Liver (tissue), 9 donors: Measurements from ENCODE around the gene DNAJA2. TPM values are rescaled to one million over a fixed set of nuclear protein-coding genes. Genes with fewer than 3 reads are reported as not detected.

ENCODE experiments used
- DNase-seq: peaks from one replicate; pipeline ENCODE4 v3.0.0-alpha.2; 2017; ENCODE audit warnings: low spot score
- H3K27ac ChIP-seq, 2 donors: one replicate each; pipeline ENCODE4 v1.7.0; 2013; ENCODE audit warnings: inconsistent platforms in 2 of 2, low read length in 2 of 2, control low read depth in 1 of 2, low read depth in 1 of 2, mild to moderate bottlenecking in 1 of 2
- H3K27me3 ChIP-seq, 4 donors: one replicate each; pipeline versions ENCODE4 v1.6.1 to v1.7.0; 2013; ENCODE audit warnings: low read length in 3 of 4, inconsistent platforms in 1 of 4, mild to moderate bottlenecking in 1 of 4, moderate library complexity in 1 of 4; ENCODE audit not compliant: control insufficient read depth in 4 of 4, insufficient read depth in 4 of 4
- H3K36me3 ChIP-seq, 4 donors: one replicate each; pipeline versions ENCODE4 v1.6.1 to v1.7.0; 2013; ENCODE audit warnings: low read length in 3 of 4, mild to moderate bottlenecking in 3 of 4, low read depth in 1 of 4, moderate library complexity in 1 of 4; ENCODE audit not compliant: control insufficient read depth in 4 of 4, insufficient read depth in 3 of 4
- H3K4me1 ChIP-seq, 4 donors: one replicate each; pipeline versions ENCODE4 v1.6.1 to v1.7.0; 2013; ENCODE audit warnings: low read length in 3 of 4, mild to moderate bottlenecking in 3 of 4, moderate library complexity in 1 of 4; ENCODE audit not compliant: control insufficient read depth in 4 of 4, insufficient read depth in 4 of 4
- H3K4me3 ChIP-seq, 3 donors: one replicate each; pipeline versions ENCODE4 v1.6.1 to v1.7.0; 2013; ENCODE audit warnings: low read length in 3 of 3, control low read depth in 1 of 3, low read depth in 1 of 3, mild to moderate bottlenecking in 1 of 3
- H3K9ac ChIP-seq, 2 donors: one replicate each; pipeline ENCODE4 v1.7.0; 2013; ENCODE audit warnings: low read length in 2 of 2, mild to moderate bottlenecking in 2 of 2, moderate library complexity in 2 of 2, control low read depth in 1 of 2, low read depth in 1 of 2
- H3K9me3 ChIP-seq, 4 donors: one replicate each; pipeline versions ENCODE4 v1.6.1 to v1.7.0; 2013; ENCODE audit warnings: low read length in 3 of 4; ENCODE audit not compliant: control insufficient read depth in 4 of 4
- EGR1 ChIP-seq, 2 donors: IDR thresholded peaks; 2 replicates each; pipeline ENCODE4 v1.6.1; 2016 to 2018; ENCODE audit warnings: antibody characterized with exemption in 2 of 2, low read depth in 2 of 2
- FOXA1 ChIP-seq: IDR thresholded peaks from 2 replicates; pipeline ENCODE4 v1.6.1; 2016; ENCODE audit warnings: antibody characterized with exemption
- FOXA2 ChIP-seq: IDR thresholded peaks from 2 replicates; pipeline ENCODE4 v1.6.1; 2016; ENCODE audit warnings: antibody characterized with exemption
- GABPA ChIP-seq, 2 donors: IDR thresholded peaks in 1 of 2; conservative IDR thresholded peaks in 1 of 2; 2 replicates each; pipeline ENCODE4 v1.6.1; 2016; ENCODE audit warnings: antibody characterized with exemption in 2 of 2, mild to moderate bottlenecking in 1 of 2, moderate library complexity in 1 of 2
- HNF4A ChIP-seq, 2 donors: conservative IDR thresholded peaks; 2 replicates each; pipeline ENCODE4 v1.6.1; 2016; ENCODE audit warnings: antibody characterized with exemption in 2 of 2, mild to moderate bottlenecking in 2 of 2
- HNF4G ChIP-seq: IDR thresholded peaks from 2 replicates; pipeline ENCODE4 v1.6.1; 2016; ENCODE audit warnings: antibody characterized with exemption
- JUND ChIP-seq, 2 donors: IDR thresholded peaks; 2 replicates each; pipeline ENCODE4 v1.6.1; 2016; ENCODE audit warnings: antibody characterized with exemption in 2 of 2
- NR2F2 ChIP-seq: IDR thresholded peaks from 2 replicates; pipeline ENCODE4 v1.6.1; 2016; ENCODE audit warnings: antibody characterized with exemption
- RAD21 ChIP-seq, 2 donors: IDR thresholded peaks; 2 replicates each; pipeline ENCODE4 v1.6.1; 2016; ENCODE audit warnings: antibody characterized with exemption in 2 of 2, mild to moderate bottlenecking in 2 of 2
- REST ChIP-seq: IDR thresholded peaks from 2 replicates; pipeline ENCODE4 v1.6.1; 2016; ENCODE audit warnings: antibody characterized with exemption, mild to moderate bottlenecking
- RXRA ChIP-seq, 2 donors: IDR thresholded peaks; 2 replicates each; pipeline ENCODE4 v1.6.1; 2017 to 2018; ENCODE audit warnings: antibody characterized with exemption in 2 of 2, mild to moderate bottlenecking in 1 of 2
- SP1 ChIP-seq: IDR thresholded peaks from 2 replicates; pipeline ENCODE4 v1.6.1; 2018; ENCODE audit warnings: antibody characterized with exemption, mild to moderate bottlenecking
- TAF1 ChIP-seq: conservative IDR thresholded peaks from 2 replicates; pipeline ENCODE4 v1.6.1; 2016; ENCODE audit warnings: antibody characterized with exemption, mild to moderate bottlenecking
- YY1 ChIP-seq: IDR thresholded peaks from 2 replicates; pipeline ENCODE4 v1.6.1; 2016; ENCODE audit warnings: antibody characterized with exemption, mild to moderate bottlenecking
- WGBS: extraction: QIAGEN DNeasy Blood & Tissue Kit; methylation state at CpG from one replicate; pipeline ENCODE4 v1.1.7; 2013; 5-methylcytosine and 5-hydroxymethylcytosine counted together
- polyA plus RNA-seq, 2 donors: library from polyadenylated mRNA; stranded (reverse) in 1 of 2; unstranded in 1 of 2; fragments of 200-250 nt in 1 of 2; fragments of >200 nt in 1 of 2; fragmentation: Nextera tagmentation in 1 of 2; extraction: Ambion mirVana in 1 of 2; gene quantifications; one replicate each; pipeline versions ENCODE4 v1.2.1 to v1.2.3, GENCODE V29; 2013 to 2015
- total RNA-seq, 2 donors: library from RNA; depleted of rRNA; stranded (reverse); fragments of >200 nt; gene quantifications; one replicate each; pipeline ENCODE4 v1.2.3, GENCODE V29; 2014
- TF ChIP-seq, protein P1 (sequence below): IDR thresholded peaks from 2 replicates; pipeline ENCODE4 v1.6.1; 2016; ENCODE audit warnings: antibody characterized with exemption
- TF ChIP-seq, protein P2 (sequence below): fragments of 150-350 bp; IDR thresholded peaks from 2 replicates; pipeline ENCODE4 v1.5.1; 2017; ENCODE audit warnings: improper control_type of control experiment, low read depth, low read length; ENCODE audit not compliant: missing input control
- TF ChIP-seq, protein P3 (sequence below): IDR thresholded peaks from 2 replicates; pipeline ENCODE4 v1.6.1; 2016; ENCODE audit warnings: antibody characterized with exemption
- TF ChIP-seq, protein P4 (sequence below): IDR thresholded peaks from 2 replicates; pipeline ENCODE4 v1.6.1; 2016; ENCODE audit warnings: antibody characterized with exemption
- donor health status: healthy.
- donor health status: healthy.
- donor health status: healthy.
- donor health status: healthy.
- donor health status: healthy.

DNAJA2 gene
- total and polyA plus RNA-seq, 4 donors, result 22.7 to 32.8 (median 25.5) TPM

DNA sequence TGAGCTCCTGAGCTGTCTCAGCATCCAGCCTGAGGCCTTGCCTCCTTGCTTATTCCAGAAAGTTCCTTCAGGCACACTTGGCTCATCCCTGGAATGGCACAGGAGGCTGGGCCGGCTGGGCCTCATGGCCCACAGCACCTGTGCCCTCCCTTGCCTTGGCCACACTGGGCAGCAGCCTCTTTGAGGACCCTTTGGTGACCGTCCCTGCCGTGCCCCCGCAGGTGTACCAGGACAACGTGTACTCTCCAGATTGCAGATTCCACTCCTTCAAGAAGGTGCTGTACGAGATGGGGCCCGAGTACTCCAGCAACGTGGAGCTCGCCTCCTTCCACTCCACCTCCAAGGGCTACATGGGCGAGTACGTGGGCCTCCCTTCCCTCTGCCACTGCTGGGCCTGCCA, 55.1 kb downstream of the DNAJA2 start:
- Histone ChIP-seq H3K4me3 (no peak overlapping the region), H3K4me1 (peaks cover 5 to 30% (median 20%) of the 10 kb centered on the region in 4 donors), H3K36me3 (peaks cover 10 to 46% (median 39%) of the 10 kb centered on the region in 4 donors), H3K27me3 (no peaks in the 10 kb centered on the region), H3K9me3 (no peaks in the 10 kb centered on the region), H3K27ac (peak overlapping the region; percentile 0 to 32), H3K9ac (no peak overlapping the region)
- 85% methylated on average over 11 of the region's 11 CpGs for WGBS
- DNase-seq, result no peak
- TF ChIP-seq SP1 (no peak), FOXA1 (no peak), REST (no peak), EGR1 (IDR thresholded peaks at IDR 0.05; ENCODE audit: low read depth in 2 of 2) (no peak), FOXA2 (no peak), HNF4G (no peak), RXRA (IDR thresholded peaks at IDR 0.05) (no peak), JUND (IDR thresholded peaks at IDR 0.05) (no peak), TAF1 (no peak), HNF4A (conservative IDR thresholded peaks at IDR 0.05) (no peak), NR2F2 (no peak), RAD21 (IDR thresholded peaks at IDR 0.05) (no peak), YY1 (no peak), GABPA (IDR thresholded peaks at IDR 0.05 in 1 of 2, conservative IDR thresholded peaks at IDR 0.05 in 1 of 2) (no peak)
- TF ChIP-seq, protein P1, sequence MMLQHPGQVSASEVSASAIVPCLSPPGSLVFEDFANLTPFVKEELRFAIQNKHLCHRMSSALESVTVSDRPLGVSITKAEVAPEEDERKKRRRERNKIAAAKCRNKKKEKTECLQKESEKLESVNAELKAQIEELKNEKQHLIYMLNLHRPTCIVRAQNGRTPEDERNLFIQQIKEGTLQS, result no peak
- TF ChIP-seq, protein P2, sequence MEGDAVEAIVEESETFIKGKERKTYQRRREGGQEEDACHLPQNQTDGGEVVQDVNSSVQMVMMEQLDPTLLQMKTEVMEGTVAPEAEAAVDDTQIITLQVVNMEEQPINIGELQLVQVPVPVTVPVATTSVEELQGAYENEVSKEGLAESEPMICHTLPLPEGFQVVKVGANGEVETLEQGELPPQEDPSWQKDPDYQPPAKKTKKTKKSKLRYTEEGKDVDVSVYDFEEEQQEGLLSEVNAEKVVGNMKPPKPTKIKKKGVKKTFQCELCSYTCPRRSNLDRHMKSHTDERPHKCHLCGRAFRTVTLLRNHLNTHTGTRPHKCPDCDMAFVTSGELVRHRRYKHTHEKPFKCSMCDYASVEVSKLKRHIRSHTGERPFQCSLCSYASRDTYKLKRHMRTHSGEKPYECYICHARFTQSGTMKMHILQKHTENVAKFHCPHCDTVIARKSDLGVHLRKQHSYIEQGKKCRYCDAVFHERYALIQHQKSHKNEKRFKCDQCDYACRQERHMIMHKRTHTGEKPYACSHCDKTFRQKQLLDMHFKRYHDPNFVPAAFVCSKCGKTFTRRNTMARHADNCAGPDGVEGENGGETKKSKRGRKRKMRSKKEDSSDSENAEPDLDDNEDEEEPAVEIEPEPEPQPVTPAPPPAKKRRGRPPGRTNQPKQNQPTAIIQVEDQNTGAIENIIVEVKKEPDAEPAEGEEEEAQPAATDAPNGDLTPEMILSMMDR, result no peak
- TF ChIP-seq, protein P3, sequence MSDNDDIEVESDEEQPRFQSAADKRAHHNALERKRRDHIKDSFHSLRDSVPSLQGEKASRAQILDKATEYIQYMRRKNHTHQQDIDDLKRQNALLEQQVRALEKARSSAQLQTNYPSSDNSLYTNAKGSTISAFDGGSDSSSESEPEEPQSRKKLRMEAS, result no peak
- TF ChIP-seq, protein P4, sequence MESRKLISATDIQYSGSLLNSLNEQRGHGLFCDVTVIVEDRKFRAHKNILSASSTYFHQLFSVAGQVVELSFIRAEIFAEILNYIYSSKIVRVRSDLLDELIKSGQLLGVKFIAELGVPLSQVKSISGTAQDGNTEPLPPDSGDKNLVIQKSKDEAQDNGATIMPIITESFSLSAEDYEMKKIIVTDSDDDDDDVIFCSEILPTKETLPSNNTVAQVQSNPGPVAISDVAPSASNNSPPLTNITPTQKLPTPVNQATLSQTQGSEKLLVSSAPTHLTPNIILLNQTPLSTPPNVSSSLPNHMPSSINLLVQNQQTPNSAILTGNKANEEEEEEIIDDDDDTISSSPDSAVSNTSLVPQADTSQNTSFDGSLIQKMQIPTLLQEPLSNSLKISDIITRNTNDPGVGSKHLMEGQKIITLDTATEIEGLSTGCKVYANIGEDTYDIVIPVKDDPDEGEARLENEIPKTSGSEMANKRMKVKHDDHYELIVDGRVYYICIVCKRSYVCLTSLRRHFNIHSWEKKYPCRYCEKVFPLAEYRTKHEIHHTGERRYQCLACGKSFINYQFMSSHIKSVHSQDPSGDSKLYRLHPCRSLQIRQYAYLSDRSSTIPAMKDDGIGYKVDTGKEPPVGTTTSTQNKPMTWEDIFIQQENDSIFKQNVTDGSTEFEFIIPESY, result no peak
